ENCODE results near the gene CD96. TPM values are rescaled to one million over a fixed set of nuclear protein-coding genes. Genes with fewer than 3 reads are reported as not detected.
A peak's percentile ranks its signal among the peaks of the same experiment; 100 is the strongest.

The CD96 gene
- total and polyA plus RNA-seq, 7 experiments from 2014 or later, result 142 to 309 (median 205) TPM

DNA sequence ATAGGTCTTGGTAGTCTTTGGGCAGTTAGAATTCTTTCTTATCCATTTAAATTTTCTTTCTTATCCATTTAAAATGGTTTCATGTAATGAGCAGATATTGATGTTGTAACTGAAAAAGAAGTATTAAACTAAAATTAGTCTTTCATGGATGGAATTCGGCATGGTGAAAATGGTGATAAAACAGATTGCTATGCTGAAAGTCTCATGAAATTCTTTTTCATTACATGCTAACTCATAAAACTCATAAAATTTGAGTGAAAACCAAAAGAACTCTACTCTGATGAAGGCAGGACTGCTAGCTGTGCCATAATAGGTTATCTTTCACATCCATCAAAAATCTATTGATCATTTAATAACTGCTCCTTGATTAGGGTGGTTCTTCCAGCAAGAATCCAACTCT, 3.9 kb upstream of the CD96 start:
- ATAC-seq (no peak), DNase-seq (no peak)
- Histone ChIP-seq H3K4me3 (ENCODE audit: low read length) (no peak overlapping the region), H3K36me3 (ENCODE audit: control insufficient read depth in 2 of 3, insufficient read depth in 3 of 3, low read length in 3 of 3) (no peaks in the 10 kb centered on the region), H3K9me3 (ENCODE audit: control insufficient read depth in 2 of 3, low read length in 3 of 3) (no peaks in the 10 kb centered on the region), H3K27me3 (ENCODE audit: control insufficient read depth in 2 of 2, insufficient read depth in 2 of 2, low read length in 2 of 2) (no peaks in the 10 kb centered on the region), H3K4me1 (ENCODE audit: control insufficient read depth in 2 of 2, insufficient read depth in 2 of 2, low read length in 2 of 2) (peaks cover 28% of the 10 kb centered on the region in 2 donors), H3K27ac (ENCODE audit: low read depth, low read length) (peak overlapping the region; percentile 42)
- intact Hi-C loops (cut with micrococcal nuclease), result loop anchor here (5.0 to 10.0 kb wide), 6 partner anchors 146 to 1103 kb away; no protein-coding TSS in a partner anchor
- Mint-ChIP-seq H3K9me3 (peaks cover 0 to 3% (median 0%) of the 10 kb centered on the region in 11 donors), H3K27me3 (no peaks in the 10 kb centered on the region), H3K27ac (peak overlapping the region in 4 of 9 donors; percentile 78 to 99 (median 88)), H3K36me3 (peaks cover 0 to 10% (median 0%) of the 10 kb centered on the region in 5 donors), H3K4me3 (peak overlapping the region in 6 of 10 donors; percentile 16 to 92 (median 81)), H3K4me1 (peaks cover 27 to 61% (median 55%) of the 10 kb centered on the region in 7 donors)
- ChIA-PET POLR2A (interaction anchor here (0.6 to 1.0 kb wide), 2 partner anchors 72 to 453 kb away, joined by 3 to 4 read pairs; no protein-coding TSS in a partner anchor), CTCF (interaction anchor here (1.4 to 1.6 kb wide), 2 partner anchors 79 to 526 kb away, joined by 4 to 7 read pairs; no protein-coding TSS in a partner anchor)

GRCh38 chr3:111538681-111539083, 3.3 kb upstream of the CD96 start:
- H3K36me3 ChIP-seq (ENCODE audit: control insufficient read depth in 2 of 3, insufficient read depth in 3 of 3, low read length in 3 of 3), result no peaks in the 10 kb centered on the region
- H3K27me3 Mint-ChIP-seq, result no peaks in the 10 kb centered on the region
- no peaks in the 10 kb centered on the region for H3K27me3 ChIP-seq (ENCODE audit: control insufficient read depth in 2 of 2, insufficient read depth in 2 of 2, low read length in 2 of 2)
- peak overlapping the region; percentile 16 to 92 (median 80) for H3K4me3 Mint-ChIP-seq
- DNase-seq (no peak), ATAC-seq (no peak)
- H3K9me3 ChIP-seq (ENCODE audit: control insufficient read depth in 2 of 3, low read length in 3 of 3), result no peaks in the 10 kb centered on the region
- CTCF ChIA-PET, result interaction anchor here (0.8 to 1.7 kb wide), 6 partner anchors 9 to 1809 kb away, joined by 3 to 7 read pairs (median 4); no protein-coding TSS in a partner anchor
- peaks cover 0 to 14% (median 0%) of the 10 kb centered on the region in 5 donors for H3K36me3 Mint-ChIP-seq
- peak overlapping the region in 5 of 9 donors; percentile 78 to 99 (median 95) for H3K27ac Mint-ChIP-seq
- POLR2A ChIA-PET, result interaction anchor here (0.6 to 1.0 kb wide), 4 partner anchors 71 to 454 kb away, joined by 3 to 4 read pairs (median 4); no protein-coding TSS in a partner anchor
- H3K4me3 ChIP-seq (ENCODE audit: low read length), result peak overlapping the region; percentile 40
- H3K4me1 ChIP-seq (ENCODE audit: control insufficient read depth in 2 of 2, insufficient read depth in 2 of 2, low read length in 2 of 2), result peaks cover 28% of the 10 kb centered on the region in 2 donors
- peaks cover 27 to 61% (median 55%) of the 10 kb centered on the region in 7 donors for H3K4me1 Mint-ChIP-seq
- peak overlapping the region; percentile 42 for H3K27ac ChIP-seq (ENCODE audit: low read depth, low read length)
- intact Hi-C loops (cut with micrococcal nuclease), result loop anchor here (1.0 to 10.0 kb wide), 13 partner anchors 146 to 1806 kb away; no protein-coding TSS in a partner anchor
- peaks cover 0 to 3% (median 0%) of the 10 kb centered on the region in 11 donors for H3K9me3 Mint-ChIP-seq

GRCh38 chr3:111539351-111540331, 2.4 kb upstream of the CD96 start:
- intact Hi-C loops (cut with micrococcal nuclease), result loop anchor here (1.0 to 10.0 kb wide), 23 partner anchors 38 to 1807 kb away; partner anchors contain the start of genes ATG3 (in 1 of the 2), BTLA (in 1 of the 2) and SLC35A5 (in 1 of the 2)
- H3K4me1 Mint-ChIP-seq, result peaks cover 27 to 65% (median 55%) of the 10 kb centered on the region in 7 donors

DNA sequence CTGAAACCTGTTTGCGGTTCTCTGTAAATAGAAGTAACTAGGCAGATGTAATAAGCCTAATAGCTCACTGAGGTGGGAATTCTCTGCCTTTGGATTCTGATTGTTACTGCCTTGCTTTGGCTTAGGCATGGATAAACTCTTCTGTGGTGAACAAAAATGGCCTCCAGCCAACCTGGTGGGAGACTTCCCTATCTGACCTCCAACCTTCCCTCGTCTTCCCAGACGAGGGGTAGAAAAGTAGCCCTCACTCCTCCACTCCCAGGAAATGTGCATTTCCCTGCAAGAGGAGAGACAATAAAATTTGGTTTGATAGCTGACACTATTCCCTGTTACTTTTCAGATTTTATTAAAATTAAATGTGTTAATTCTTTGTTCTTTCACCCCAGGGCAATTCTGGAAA, 606 bp upstream of the CD96 start:
- DNase-seq, result no peak
- Histone ChIP-seq H3K36me3 (ENCODE audit: control insufficient read depth in 2 of 3, insufficient read depth in 3 of 3, low read length in 3 of 3) (no peaks in the 10 kb centered on the region), H3K27me3 (ENCODE audit: control insufficient read depth in 2 of 2, insufficient read depth in 2 of 2, low read length in 2 of 2) (no peaks in the 10 kb centered on the region), H3K27ac (ENCODE audit: low read depth, low read length) (peak overlapping the region; percentile 94), H3K9me3 (ENCODE audit: control insufficient read depth in 2 of 3, low read length in 3 of 3) (no peaks in the 10 kb centered on the region), H3K4me1 (ENCODE audit: control insufficient read depth in 2 of 2, insufficient read depth in 2 of 2, low read length in 2 of 2) (peaks cover 50 to 56% of the 10 kb centered on the region in 2 donors), H3K4me3 (ENCODE audit: low read length) (peak overlapping the region; percentile 66)
- POLR2A ChIA-PET, result interaction anchor here (0.9 kb wide), 1 partner anchor 127 kb away, joined by 3 read pairs; no protein-coding TSS in a partner anchor
- Mint-ChIP-seq H3K27ac (peak overlapping the region in 4 of 9 donors; percentile 98 to 99 (median 98)), H3K4me1 (peaks cover 40 to 78% (median 52%) of the 10 kb centered on the region in 7 donors), H3K27me3 (no peaks in the 10 kb centered on the region), H3K9me3 (peaks cover 0 to 3% (median 0%) of the 10 kb centered on the region in 11 donors), H3K4me3 (peak overlapping the region in 4 of 10 donors; percentile 94 to 98 (median 96)), H3K36me3 (peaks cover 9 to 38% (median 15%) of the 10 kb centered on the region in 5 donors)
- no peak for ATAC-seq
- intact Hi-C loops (cut with micrococcal nuclease), result loop anchor here (2.0 to 10.0 kb wide), 10 partner anchors 36 to 1473 kb away; partner anchors contain the start of genes ATG3 (in 1 of the 2), BTLA (in 1 of the 2) and SLC35A5 (in 1 of the 2)
- CTCF ChIA-PET, result interaction anchor here (0.6 to 1.0 kb wide), 3 partner anchors 50 to 537 kb away, joined by 3 read pairs; no protein-coding TSS in a partner anchor

More at GRCh38 chr3:111539351-111540331, 2.4 kb upstream of the CD96 start:
- no peaks in the 10 kb centered on the region for H3K27me3 Mint-ChIP-seq
- H3K9me3 Mint-ChIP-seq, result peaks cover 0 to 3% (median 0%) of the 10 kb centered on the region in 11 donors
- H3K27me3 ChIP-seq (ENCODE audit: control insufficient read depth in 2 of 2, insufficient read depth in 2 of 2, low read length in 2 of 2), result no peaks in the 10 kb centered on the region
- H3K4me3 Mint-ChIP-seq, result peak overlapping the region; percentile 77 to 92 (median 82)
- ChIA-PET POLR2A (interaction anchor here (0.6 to 1.0 kb wide), 3 partner anchors 71 to 151 kb away, joined by 3 to 4 read pairs (median 4); no protein-coding TSS in a partner anchor), CTCF (interaction anchor here (0.5 to 1.7 kb wide), 10 partner anchors 8 to 1810 kb away, joined by 3 to 9 read pairs (median 4); no protein-coding TSS in a partner anchor)
- H3K27ac Mint-ChIP-seq, result peak overlapping the region in 5 of 9 donors; percentile 78 to 99 (median 98)
- H3K4me1 ChIP-seq (ENCODE audit: control insufficient read depth in 2 of 2, insufficient read depth in 2 of 2, low read length in 2 of 2), result peaks cover 33 to 38% of the 10 kb centered on the region in 2 donors
- H3K4me3 ChIP-seq (ENCODE audit: low read length), result peak overlapping the region; percentile 40
- no peaks in the 10 kb centered on the region for H3K36me3 ChIP-seq (ENCODE audit: control insufficient read depth in 2 of 3, insufficient read depth in 3 of 3, low read length in 3 of 3)
- peaks cover 0 to 24% (median 0%) of the 10 kb centered on the region in 5 donors for H3K36me3 Mint-ChIP-seq
- H3K9me3 ChIP-seq (ENCODE audit: control insufficient read depth in 2 of 3, low read length in 3 of 3), result no peaks in the 10 kb centered on the region
- peak; percentile 54 for ATAC-seq
- DNase-seq, result peak; percentile 32 to 69 (median 57)
- H3K27ac ChIP-seq (ENCODE audit: low read depth, low read length), result peak overlapping the region; percentile 42

GRCh38 chr3:111542611-111543300, 759 bp downstream of the CD96 start:
- H3K27ac ChIP-seq (ENCODE audit: low read depth, low read length), result peak overlapping the region; percentile 94
- ChIA-PET POLR2A (interaction anchor here (0.6 to 1.4 kb wide), 6 partner anchors 32 to 231 kb away, joined by 3 to 4 read pairs (median 4); no protein-coding TSS in a partner anchor), CTCF (interaction anchor here (0.6 to 1.2 kb wide), 2 partner anchors 67 to 1739 kb away, joined by 3 read pairs; no protein-coding TSS in a partner anchor)
- H3K4me3 Mint-ChIP-seq, result peak overlapping the region in 4 of 10 donors; percentile 94 to 98 (median 96)
- peaks cover 9 to 49% (median 16%) of the 10 kb centered on the region in 5 donors for H3K36me3 Mint-ChIP-seq
- H3K4me1 Mint-ChIP-seq, result peaks cover 41 to 75% (median 46%) of the 10 kb centered on the region in 7 donors
- no peaks in the 10 kb centered on the region for H3K27me3 ChIP-seq (ENCODE audit: control insufficient read depth in 2 of 2, insufficient read depth in 2 of 2, low read length in 2 of 2)
- peaks cover 60 to 65% of the 10 kb centered on the region in 2 donors for H3K4me1 ChIP-seq (ENCODE audit: control insufficient read depth in 2 of 2, insufficient read depth in 2 of 2, low read length in 2 of 2)
- DNase-seq (peak in 1 of 9 donors; percentile 20), ATAC-seq (no peak)
- intact Hi-C loops (cut with micrococcal nuclease), result loop anchor here (1.0 to 10.0 kb wide), 21 partner anchors 35 to 1736 kb away; partner anchors contain the start of genes ABHD10 (in 2 of the 2), NECTIN3 (in 2 of the 2), ATG3 (in 1 of the 2) and BTLA (in 1 of the 2)
- H3K36me3 ChIP-seq (ENCODE audit: control insufficient read depth in 2 of 3, insufficient read depth in 3 of 3, low read length in 3 of 3), result no peaks in the 10 kb centered on the region
- no peaks in the 10 kb centered on the region for H3K27me3 Mint-ChIP-seq
- H3K27ac Mint-ChIP-seq, result peak overlapping the region in 4 of 9 donors; percentile 98 to 99 (median 98)
- H3K9me3 ChIP-seq (ENCODE audit: control insufficient read depth in 2 of 3, low read length in 3 of 3), result no peaks in the 10 kb centered on the region
- H3K4me3 ChIP-seq (ENCODE audit: low read length), result peak overlapping the region; percentile 66
- peaks cover 0 to 3% (median 0%) of the 10 kb centered on the region in 11 donors for H3K9me3 Mint-ChIP-seq

Measured in naive thymus-derived CD4-positive, alpha-beta T cell (primary cell).